ENCODE data around the gene DLX6.

DNA sequence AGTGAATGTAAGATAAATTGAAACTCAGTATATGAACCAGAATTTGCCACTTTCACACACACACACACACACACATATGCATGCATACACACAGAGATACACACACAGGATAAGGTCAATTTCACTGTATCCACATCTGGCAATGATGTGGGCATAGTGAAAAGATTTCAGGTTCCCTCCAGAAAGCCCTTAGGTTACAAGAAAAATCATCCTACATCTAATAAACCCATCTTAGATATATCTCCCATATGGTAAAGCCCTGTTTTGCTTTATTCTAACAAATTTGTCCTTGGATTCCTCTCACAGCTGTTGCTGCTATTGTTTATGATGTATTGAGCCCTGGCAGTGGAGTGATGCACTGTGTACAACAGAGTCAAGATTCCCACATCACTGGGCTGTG is 27.9 kb upstream of the DLX6 start:
- TF ChIP-seq, protein P1, sequence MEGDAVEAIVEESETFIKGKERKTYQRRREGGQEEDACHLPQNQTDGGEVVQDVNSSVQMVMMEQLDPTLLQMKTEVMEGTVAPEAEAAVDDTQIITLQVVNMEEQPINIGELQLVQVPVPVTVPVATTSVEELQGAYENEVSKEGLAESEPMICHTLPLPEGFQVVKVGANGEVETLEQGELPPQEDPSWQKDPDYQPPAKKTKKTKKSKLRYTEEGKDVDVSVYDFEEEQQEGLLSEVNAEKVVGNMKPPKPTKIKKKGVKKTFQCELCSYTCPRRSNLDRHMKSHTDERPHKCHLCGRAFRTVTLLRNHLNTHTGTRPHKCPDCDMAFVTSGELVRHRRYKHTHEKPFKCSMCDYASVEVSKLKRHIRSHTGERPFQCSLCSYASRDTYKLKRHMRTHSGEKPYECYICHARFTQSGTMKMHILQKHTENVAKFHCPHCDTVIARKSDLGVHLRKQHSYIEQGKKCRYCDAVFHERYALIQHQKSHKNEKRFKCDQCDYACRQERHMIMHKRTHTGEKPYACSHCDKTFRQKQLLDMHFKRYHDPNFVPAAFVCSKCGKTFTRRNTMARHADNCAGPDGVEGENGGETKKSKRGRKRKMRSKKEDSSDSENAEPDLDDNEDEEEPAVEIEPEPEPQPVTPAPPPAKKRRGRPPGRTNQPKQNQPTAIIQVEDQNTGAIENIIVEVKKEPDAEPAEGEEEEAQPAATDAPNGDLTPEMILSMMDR (IDR thresholded peaks at IDR 0.05; ENCODE audit: low read depth, low read length) = no peak
- TF ChIP-seq EZH2phosphoT487 (IDR thresholded peaks at IDR 0.05; ENCODE audit: low read depth) = no peak

All from OCI-LY3 (cell line).